ENCODE data around the gene SULT2A1.

GRCh38 chr19:47848823-47849473 lies 37.2 kb downstream of the SULT2A1 start:
- no peak for TF ChIP-seq CTCF (IDR thresholded peaks at IDR 0.05)
- TF ChIP-seq POLR2A (IDR thresholded peaks at IDR 0.05), result no peak
- TF ChIP-seq POLR2AphosphoS5 (IDR thresholded peaks at IDR 0.05), result no peak
- no peak for TF ChIP-seq EP300 (IDR thresholded peaks at IDR 0.05)
